Ishikawa (cell line): Measurements from ENCODE around the gene WWC1.
A peak's percentile ranks its signal among the peaks of the same experiment; 100 is the strongest.

Source experiments
- CEBPB ChIP-seq: IDR thresholded peaks from 2 replicates; pipeline ENCODE4 v1.6.1; 2012
- CREB1 ChIP-seq: IDR thresholded peaks from 2 replicates; pipeline ENCODE4 v1.6.1; 2012; ENCODE audit warnings: low read depth
- EGR1 ChIP-seq: IDR thresholded peaks from 2 replicates; pipeline ENCODE4 v1.6.1; 2012
- EP300 ChIP-seq: IDR thresholded peaks from 2 replicates; pipeline ENCODE4 v1.6.1; 2012; ENCODE audit warnings: borderline replicate concordance
- FOXM1 ChIP-seq: IDR thresholded peaks from 2 replicates; pipeline ENCODE4 v1.6.1; 2012; ENCODE audit warnings: low read depth, borderline replicate concordance
- MAX ChIP-seq: IDR thresholded peaks from 2 replicates; pipeline ENCODE4 v1.6.1; 2012
- NFIC ChIP-seq: IDR thresholded peaks from 2 replicates; pipeline ENCODE4 v1.6.1; 2012
- RAD21 ChIP-seq: IDR thresholded peaks from 2 replicates; pipeline ENCODE4 v1.6.1; 2012; ENCODE audit warnings: low read depth
- REST ChIP-seq: IDR thresholded peaks from 2 replicates; pipeline ENCODE4 v1.6.1; 2012; ENCODE audit warnings: low read depth, mild to moderate bottlenecking
- TAF1 ChIP-seq: IDR thresholded peaks from 2 replicates; pipeline ENCODE4 v1.6.1; 2012; ENCODE audit warnings: low read depth, mild to moderate bottlenecking
- TCF12 ChIP-seq: IDR thresholded peaks from 2 replicates; pipeline ENCODE4 v1.6.1; 2012; ENCODE audit warnings: low read depth
- TEAD4 ChIP-seq: IDR thresholded peaks from 2 replicates; pipeline ENCODE4 v1.6.1; 2012
- USF1 ChIP-seq: IDR thresholded peaks from 2 replicates; pipeline ENCODE4 v1.6.1; 2012
- YY1 ChIP-seq: IDR thresholded peaks from 2 replicates; pipeline ENCODE4 v1.6.1; 2012; ENCODE audit warnings: low read depth
- ZBTB7A ChIP-seq: IDR thresholded peaks from 2 replicates; pipeline ENCODE4 v1.6.1; 2012; ENCODE audit warnings: low read depth

WWC1 gene

GRCh38 chr5:168291342-168291963, at the start of gene WWC1:
TSS of gene WWC1 (plus strand) at chr5:168291645. CDS start at chr5:168292153, 508 bp downstream.
- no peak for TF ChIP-seq FOXM1
- TF ChIP-seq NFIC = peak; percentile 9; the same call in 1 of the 2 replicates
- TF ChIP-seq RAD21 = peak; percentile 34; the same call in 1 of the 2 replicates
- 0 out of 2 replicates have a peak, but pooled peaks have one; percentile 35 for TF ChIP-seq TCF12
- TF ChIP-seq EP300 = 0 out of 2 replicates have a peak, but pooled peaks have one; percentile 11
- peak; percentile 58; the same call in 1 of the 2 replicates for TF ChIP-seq TAF1
- TF ChIP-seq USF1 = no peak; the same call in 1 of the 2 replicates

GRCh38 chr5:168244838-168245559, 46.4 kb upstream of the WWC1 start:
- no peak for TF ChIP-seq ZBTB7A
- TF ChIP-seq EP300 = no peak
- TF ChIP-seq YY1 = no peak
- TF ChIP-seq CEBPB = no peak
- TF ChIP-seq CREB1 = no peak
- no peak for TF ChIP-seq MAX
- TF ChIP-seq FOXM1 = no peak
- TF ChIP-seq TAF1 = no peak
- no peak for TF ChIP-seq TCF12
- TF ChIP-seq TEAD4 = no peak
- TF ChIP-seq RAD21 = no peak
- no peak for TF ChIP-seq EGR1
- TF ChIP-seq NFIC = no peak
- TF ChIP-seq REST = no peak
- TF ChIP-seq USF1 = no peak

GRCh38 chr5:168249923-168250322, 41.5 kb upstream of the WWC1 start:
- TF ChIP-seq YY1 = no peak
- no peak for TF ChIP-seq TEAD4
- no peak for TF ChIP-seq FOXM1
- TF ChIP-seq CEBPB = no peak
- TF ChIP-seq TCF12 = no peak
- no peak for TF ChIP-seq USF1
- TF ChIP-seq EP300 = no peak
- TF ChIP-seq MAX = no peak
- TF ChIP-seq CREB1 = no peak
- TF ChIP-seq RAD21 = no peak
- TF ChIP-seq REST = no peak
- no peak for TF ChIP-seq TAF1

GRCh38 chr5:168251259-168251658, 40.2 kb upstream of the WWC1 start:
- no peak for TF ChIP-seq RAD21
- no peak for TF ChIP-seq TEAD4
- TF ChIP-seq CREB1 = no peak
- TF ChIP-seq REST = no peak
- no peak for TF ChIP-seq FOXM1
- TF ChIP-seq USF1 = no peak
- TF ChIP-seq EGR1 = no peak
- TF ChIP-seq EP300 = no peak
- no peak for TF ChIP-seq ZBTB7A
